GM12878 (cell line): ENCODE data around the gene TARP.

Source experiments
- ATAC-seq: fragments of 200-7000 bp; cut with Tn5 transposase; 3 replicates; pipeline ENCODE4 v1.9.1; 2020; ENCODE audit warnings: mild to moderate bottlenecking, moderate library complexity
- BruUV-seq: library from RNA; stranded (reverse); fragments of 400-500 nt; replicated peaks from 2 replicates; lab custom pipeline; 2021; lab: Mats Ljungman, UMichigan
- CTCF ChIA-PET: fragments of 300-600 bp; sonication (Branson Sonifier 250); formaldehyde crosslinking; extraction: SDS; loops from one replicate; lab custom pipeline; 2021; ENCODE audit warnings: inconsistent platforms; lab: Yijun Ruan, JAX
- POLR2A ChIA-PET: fragments of 350-600 bp; formaldehyde crosslinking; extraction: SDS; loops from one replicate; lab custom pipeline; 2021; ENCODE audit warnings: inconsistent platforms; lab: Charles Lee
- RAD21 ChIA-PET: fragments of 300-600 bp; sonication (Branson Sonifier 250); formaldehyde crosslinking; loops from one replicate; lab custom pipeline; 2023; ENCODE audit warnings: antibody characterized with exemption; ENCODE audit not compliant: unreplicated experiment; lab: Charles Lee
- SMC1A ChIA-PET: fragments of 300-600 bp; sonication (Branson Sonifier 250); formaldehyde crosslinking; loops from one replicate; lab custom pipeline; 2023; ENCODE audit not compliant: unreplicated experiment, uncharacterized antibody; lab: Charles Lee
- DNase-seq: peaks from one replicate; pipeline ENCODE4 v3.0.0-alpha.2; 2011; ENCODE audit warnings: low read depth, low spot score
- FAIRE-seq: peaks from 3 replicates; lab custom pipeline; 2011; peaks lifted over from hg19 to GRCh38; lab: Jason Lieb, UNC
- H2AFZ ChIP-seq: 2 replicates; pipeline ENCODE4 v1.6.0; 2011; ENCODE audit warnings: low read depth, low read length, control low read depth; ENCODE audit not compliant: control insufficient read depth
- H3K27ac ChIP-seq: 2 replicates; pipeline ENCODE4 v1.5.1; 2011; ENCODE audit warnings: control low read depth; ENCODE audit not compliant: control insufficient read depth, insufficient read depth
- H3K27me3 ChIP-seq, 2 experiments: replicated peaks in 1 of 2; 2 replicates each; pipeline versions ENCODE4 v1.6.0 to v1.6.1; 2011; ENCODE audit warnings: low read length in 1 of 2; ENCODE audit not compliant: control insufficient read depth in 2 of 2, insufficient read depth in 2 of 2
- H3K36me3 ChIP-seq, 2 experiments: 2 replicates each; pipeline ENCODE4 v1.5.1; 2011; ENCODE audit warnings: low read length in 1 of 2; ENCODE audit not compliant: control insufficient read depth in 2 of 2, insufficient read depth in 2 of 2
- H3K4me1 ChIP-seq: 2 replicates; pipeline ENCODE4 v1.6.1; 2011; ENCODE audit warnings: mild to moderate bottlenecking, low read length, moderate library complexity, mixed read lengths; ENCODE audit not compliant: control insufficient read depth, insufficient read depth
- H3K4me2 ChIP-seq: 2 replicates; pipeline ENCODE4 v1.6.0; 2011; ENCODE audit warnings: control low read depth; ENCODE audit not compliant: control insufficient read depth, insufficient read depth
- H3K4me3 ChIP-seq: fragments of 200-600 bp; sonication (generic); 2 replicates; pipeline ENCODE4 v1.5.1; 2016
- H3K79me2 ChIP-seq: 2 replicates; pipeline ENCODE4 v1.6.0; 2011; ENCODE audit warnings: low read length; ENCODE audit not compliant: control insufficient read depth, insufficient read depth
- H3K9ac ChIP-seq: 2 replicates; pipeline ENCODE4 v1.8.0; 2011; ENCODE audit warnings: low read length, control low read depth, mixed read lengths; ENCODE audit not compliant: control insufficient read depth, insufficient read depth
- H3K9me3 ChIP-seq: replicated peaks from 3 replicates; pipeline ENCODE4 v1.5.1; 2011; ENCODE audit warnings: mild to moderate bottlenecking, low read length; ENCODE audit not compliant: control insufficient read depth, insufficient read depth
- H4K20me1 ChIP-seq: 2 replicates; pipeline ENCODE4 v1.6.0; 2011; ENCODE audit not compliant: control insufficient read depth, insufficient read depth
- ATF7 ChIP-seq: fragments of 450-650 bp; IDR thresholded peaks from 2 replicates; pipeline ENCODE4 v1.6.1; 2016; ENCODE audit warnings: low read depth, mild to moderate bottlenecking
- CHD4 ChIP-seq: fragments of 200-600 bp; sonication (generic); IDR thresholded peaks from 2 replicates; pipeline ENCODE4 v1.6.1; 2016; ENCODE audit warnings: mild to moderate bottlenecking
- HDAC6 ChIP-seq: fragments of 200-600 bp; sonication (generic); IDR thresholded peaks from one replicate; pipeline ENCODE4 v1.8.0; 2017; ENCODE audit warnings: antibody characterized with exemption; ENCODE audit not compliant: unreplicated experiment
- PAX8 ChIP-seq: fragments of 450-650 bp; IDR thresholded peaks from 2 replicates; pipeline ENCODE4 v1.6.1; 2017; ENCODE audit warnings: mild to moderate bottlenecking, moderate library complexity
- RAD21 ChIP-seq: IDR thresholded peaks from 2 replicates; pipeline ENCODE4 v1.6.1; 2011; ENCODE audit warnings: mild to moderate bottlenecking, low read depth, low read length, moderate library complexity; ENCODE audit not compliant: insufficient read depth
- SMC3 ChIP-seq: IDR thresholded peaks from 2 replicates; pipeline ENCODE4 v1.6.1; 2011; ENCODE audit warnings: low read length, improper control_type of control experiment, borderline replicate concordance
- SUZ12 ChIP-seq: fragments of 200-600 bp; sonication (generic); IDR thresholded peaks from one replicate; pipeline ENCODE4 v1.6.1; 2018; ENCODE audit warnings: antibody characterized with exemption, mild to moderate bottlenecking; ENCODE audit not compliant: unreplicated experiment
- TCF3 ChIP-seq: IDR thresholded peaks from 2 replicates; pipeline ENCODE4 v1.6.1; 2012; ENCODE audit warnings: low read depth, mild to moderate bottlenecking, low read length, borderline replicate concordance; ENCODE audit not compliant: insufficient read depth
- ZBTB11 ChIP-seq: fragments of 450-650 bp; formaldehyde crosslinking; IDR thresholded peaks from 2 replicates; pipeline ENCODE4 v1.5.0; 2022; ENCODE audit warnings: mild to moderate bottlenecking, missing genetic modification characterization
- ZNF207 ChIP-seq: fragments of 450-650 bp; IDR thresholded peaks from 2 replicates; pipeline ENCODE4 v1.6.1; 2014; ENCODE audit warnings: antibody characterized with exemption, mild to moderate bottlenecking, borderline replicate concordance
- WGBS: methylation state at CpG from one replicate; pipeline ENCODE4 v1.1.6; 2016; ENCODE audit warnings: low lambda C conversion rate; ENCODE audit not compliant: insufficient replicate concordance, insufficient coverage; ENCODE audit errors: missing lambda C conversion rate; 5-methylcytosine and 5-hydroxymethylcytosine counted together
- in situ Hi-C: fragments of 300-500 bp; cut with MboI; formaldehyde crosslinking; loops from 9 replicates; pipeline ENCODE4 v1.14.3; 2018; ENCODE audit warnings: mixed read lengths
- intact Hi-C: fragments of 100-400 bp; cut with micrococcal nuclease; formaldehyde crosslinking; loops from one replicate; pipeline ENCODE4 v1.14.2; 2022; ENCODE audit not compliant: unreplicated experiment
- TF ChIP-seq, protein P1 (sequence below): fragments of 450-650 bp; IDR thresholded peaks from 2 replicates; pipeline ENCODE4 v1.6.1; 2017; ENCODE audit warnings: low read depth, mild to moderate bottlenecking, moderate library complexity
- TF ChIP-seq, protein P2 (sequence below), 3 experiments: IDR thresholded peaks in 2 of 3; conservative IDR thresholded peaks in 1 of 3; 2 replicates each; pipeline ENCODE4 v1.5.1; 2011; ENCODE audit warnings: low read depth in 3 of 3, low read length in 3 of 3, mild to moderate bottlenecking in 3 of 3, control low read depth in 2 of 3, moderate library complexity in 2 of 3, inconsistent platforms in 1 of 3, mixed read lengths in 1 of 3; ENCODE audit not compliant: control insufficient read depth in 2 of 3, insufficient read depth in 1 of 3; ENCODE audit errors: extremely low read depth in 1 of 3
- TF ChIP-seq, protein P3 (sequence below): fragments of 450-650 bp; IDR thresholded peaks from 2 replicates; pipeline ENCODE4 v1.6.1; 2016; ENCODE audit warnings: mild to moderate bottlenecking

TARP gene

DNA sequence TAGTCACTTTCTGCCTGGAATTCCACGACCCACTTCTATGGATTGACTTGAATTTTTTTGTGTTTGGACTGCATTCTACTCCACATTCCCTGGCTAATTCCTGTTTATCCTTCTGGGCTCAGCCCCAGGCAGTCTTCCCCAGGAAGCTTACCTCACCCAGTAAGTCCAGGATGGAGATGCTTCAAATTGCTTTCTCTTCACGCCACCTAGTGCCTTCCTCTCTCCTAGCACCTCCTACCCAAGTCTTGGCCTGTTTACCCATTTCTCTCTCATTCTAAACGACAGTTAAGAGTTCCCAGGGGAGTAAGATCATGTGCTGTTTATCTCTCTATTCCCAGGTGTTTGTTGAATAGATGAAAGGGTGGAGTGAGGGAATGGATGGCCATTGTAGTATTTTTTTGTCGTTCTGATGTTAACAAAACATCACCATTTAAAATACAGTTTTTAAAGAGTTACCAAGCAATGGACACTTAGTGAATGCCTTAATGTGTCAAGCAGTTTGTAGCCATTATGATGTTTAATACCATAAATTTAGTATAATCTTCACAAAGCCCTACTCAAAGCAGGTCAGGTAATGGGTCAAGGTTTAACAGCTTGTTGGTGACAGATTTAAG is 45.5 kb upstream of the TARP start (continued):
- TF ChIP-seq RAD21 (peak; percentile 93), SMC3 (peak; percentile 89), ZNF207 (no peak), ATF7 (peak; percentile 60), SUZ12 (no peak)
- TF ChIP-seq, protein P1, sequence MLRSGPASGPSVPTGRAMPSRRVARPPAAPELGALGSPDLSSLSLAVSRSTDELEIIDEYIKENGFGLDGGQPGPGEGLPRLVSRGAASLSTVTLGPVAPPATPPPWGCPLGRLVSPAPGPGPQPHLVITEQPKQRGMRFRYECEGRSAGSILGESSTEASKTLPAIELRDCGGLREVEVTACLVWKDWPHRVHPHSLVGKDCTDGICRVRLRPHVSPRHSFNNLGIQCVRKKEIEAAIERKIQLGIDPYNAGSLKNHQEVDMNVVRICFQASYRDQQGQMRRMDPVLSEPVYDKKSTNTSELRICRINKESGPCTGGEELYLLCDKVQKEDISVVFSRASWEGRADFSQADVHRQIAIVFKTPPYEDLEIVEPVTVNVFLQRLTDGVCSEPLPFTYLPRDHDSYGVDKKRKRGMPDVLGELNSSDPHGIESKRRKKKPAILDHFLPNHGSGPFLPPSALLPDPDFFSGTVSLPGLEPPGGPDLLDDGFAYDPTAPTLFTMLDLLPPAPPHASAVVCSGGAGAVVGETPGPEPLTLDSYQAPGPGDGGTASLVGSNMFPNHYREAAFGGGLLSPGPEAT, result 0 out of 2 replicates have a peak, but pooled peaks have one; percentile 47
- TF ChIP-seq, protein P2, sequence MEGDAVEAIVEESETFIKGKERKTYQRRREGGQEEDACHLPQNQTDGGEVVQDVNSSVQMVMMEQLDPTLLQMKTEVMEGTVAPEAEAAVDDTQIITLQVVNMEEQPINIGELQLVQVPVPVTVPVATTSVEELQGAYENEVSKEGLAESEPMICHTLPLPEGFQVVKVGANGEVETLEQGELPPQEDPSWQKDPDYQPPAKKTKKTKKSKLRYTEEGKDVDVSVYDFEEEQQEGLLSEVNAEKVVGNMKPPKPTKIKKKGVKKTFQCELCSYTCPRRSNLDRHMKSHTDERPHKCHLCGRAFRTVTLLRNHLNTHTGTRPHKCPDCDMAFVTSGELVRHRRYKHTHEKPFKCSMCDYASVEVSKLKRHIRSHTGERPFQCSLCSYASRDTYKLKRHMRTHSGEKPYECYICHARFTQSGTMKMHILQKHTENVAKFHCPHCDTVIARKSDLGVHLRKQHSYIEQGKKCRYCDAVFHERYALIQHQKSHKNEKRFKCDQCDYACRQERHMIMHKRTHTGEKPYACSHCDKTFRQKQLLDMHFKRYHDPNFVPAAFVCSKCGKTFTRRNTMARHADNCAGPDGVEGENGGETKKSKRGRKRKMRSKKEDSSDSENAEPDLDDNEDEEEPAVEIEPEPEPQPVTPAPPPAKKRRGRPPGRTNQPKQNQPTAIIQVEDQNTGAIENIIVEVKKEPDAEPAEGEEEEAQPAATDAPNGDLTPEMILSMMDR (IDR thresholded peaks at IDR 0.05 in 2 of 3, conservative IDR thresholded peaks at IDR 0.05 in 1 of 3; ENCODE audit: control insufficient read depth in 2 of 3, extremely low read depth in 1 of 3, insufficient read depth in 1 of 3, low read depth in 3 of 3, low read length in 3 of 3), result peak; percentile 74 to 88 (median 82)

- no peak overlapping the region for H3K9ac ChIP-seq
- ChIA-PET RAD21 (interaction anchor here (0.9 to 12.6 kb wide), 14 partner anchors 13 to 417 kb away, joined by 3 to 229 read pairs (median 10); partner anchors contain the start of gene SFRP4), POLR2A (interaction anchor here (0.5 kb wide), 1 partner anchor 92 kb away, joined by 3 read pairs; no protein-coding TSS in a partner anchor), CTCF (interaction anchor here (0.6 to 14.6 kb wide), 31 partner anchors 9 to 419 kb away, joined by 3 to 430 read pairs (median 12); partner anchors contain the start of genes SFRP4 and TARP), SMC1A (interaction anchor here (0.9 to 12.8 kb wide), 26 partner anchors 9 to 419 kb away, joined by 3 to 289 read pairs (median 4); partner anchors contain the start of gene SFRP4)
- H3K4me1 ChIP-seq, result peaks cover under 1% of the 10 kb centered on the region
- H4K20me1 ChIP-seq, result no peaks in the 10 kb centered on the region
- in situ Hi-C loops (loop anchor here (5.0 kb wide), 1 partner anchor 211 kb away; no protein-coding TSS in a partner anchor), intact Hi-C loops (loop anchor here (2.0 to 5.0 kb wide), 3 partner anchors 93 to 416 kb away; no protein-coding TSS in a partner anchor)
- H3K27me3 ChIP-seq, result no peaks in the 10 kb centered on the region
- no peak for DNase-seq
- no peak overlapping the region for H3K27ac ChIP-seq
- no peaks in the 10 kb centered on the region for H3K36me3 ChIP-seq
- H3K4me2 ChIP-seq, result no peak overlapping the region
- 72% methylated on average over 9 of the region's 9 CpGs for WGBS
- no peak overlapping the region for H3K4me3 ChIP-seq
- ATAC-seq, result no peak
- H2AFZ ChIP-seq, result no peak overlapping the region
- no peaks in the 10 kb centered on the region for H3K79me2 ChIP-seq
- no TSS peak for BruUV-seq
- no peak for FAIRE-seq
- no peaks in the 10 kb centered on the region for H3K9me3 ChIP-seq
- no peak for TF ChIP-seq TCF3
- TF ChIP-seq, protein P3, sequence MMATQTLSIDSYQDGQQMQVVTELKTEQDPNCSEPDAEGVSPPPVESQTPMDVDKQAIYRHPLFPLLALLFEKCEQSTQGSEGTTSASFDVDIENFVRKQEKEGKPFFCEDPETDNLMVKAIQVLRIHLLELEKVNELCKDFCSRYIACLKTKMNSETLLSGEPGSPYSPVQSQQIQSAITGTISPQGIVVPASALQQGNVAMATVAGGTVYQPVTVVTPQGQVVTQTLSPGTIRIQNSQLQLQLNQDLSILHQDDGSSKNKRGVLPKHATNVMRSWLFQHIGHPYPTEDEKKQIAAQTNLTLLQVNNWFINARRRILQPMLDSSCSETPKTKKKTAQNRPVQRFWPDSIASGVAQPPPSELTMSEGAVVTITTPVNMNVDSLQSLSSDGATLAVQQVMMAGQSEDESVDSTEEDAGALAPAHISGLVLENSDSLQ, result no peak
- no peak for TF ChIP-seq HDAC6
- TF ChIP-seq ZBTB11 (CRISPR knock-in tag), result no peak
- TF ChIP-seq CHD4, result no peak
- TF ChIP-seq PAX8, result no peak
Observed at GRCh38 chr7:38318241-38318640, 44.8 kb upstream of the TARP start.
